WI38 (cell line): Measurements from ENCODE around the gene CD2AP.
A peak's percentile ranks its signal among the peaks of the same experiment; 100 is the strongest.

Experiments
- H3K4me3 ChIP-seq: 2 replicates; pipeline ENCODE4 v1.5.1; 2011; ENCODE audit warnings: low read depth, mild to moderate bottlenecking, control low read depth, low read length
- CTCF ChIP-seq: IDR thresholded peaks from 2 replicates; pipeline ENCODE4 v1.5.1; 2012; ENCODE audit warnings: low read depth, mild to moderate bottlenecking, control low read depth, low read length

CD2AP gene

DNA sequence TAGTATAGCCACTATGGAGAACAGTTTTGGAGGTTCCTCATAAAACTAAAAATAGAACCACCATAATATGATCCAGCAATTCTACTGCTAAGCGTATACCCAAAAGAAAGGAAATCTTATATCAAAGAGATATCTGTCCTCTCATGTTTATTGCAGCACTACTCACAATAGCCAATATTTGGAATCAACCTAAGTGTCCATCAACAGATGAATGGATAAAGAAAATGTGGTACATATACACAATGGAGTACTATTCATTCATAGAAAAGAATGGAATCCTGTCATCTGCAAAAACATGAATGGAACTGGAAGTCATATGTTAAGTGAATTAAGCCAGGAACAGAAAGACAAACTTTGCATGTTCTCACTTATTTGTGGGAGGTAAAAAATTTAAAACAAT is 5.7 kb upstream of the CD2AP start:
- TF ChIP-seq CTCF: no peak
- H3K4me3 ChIP-seq: no peak overlapping the region

DNA sequence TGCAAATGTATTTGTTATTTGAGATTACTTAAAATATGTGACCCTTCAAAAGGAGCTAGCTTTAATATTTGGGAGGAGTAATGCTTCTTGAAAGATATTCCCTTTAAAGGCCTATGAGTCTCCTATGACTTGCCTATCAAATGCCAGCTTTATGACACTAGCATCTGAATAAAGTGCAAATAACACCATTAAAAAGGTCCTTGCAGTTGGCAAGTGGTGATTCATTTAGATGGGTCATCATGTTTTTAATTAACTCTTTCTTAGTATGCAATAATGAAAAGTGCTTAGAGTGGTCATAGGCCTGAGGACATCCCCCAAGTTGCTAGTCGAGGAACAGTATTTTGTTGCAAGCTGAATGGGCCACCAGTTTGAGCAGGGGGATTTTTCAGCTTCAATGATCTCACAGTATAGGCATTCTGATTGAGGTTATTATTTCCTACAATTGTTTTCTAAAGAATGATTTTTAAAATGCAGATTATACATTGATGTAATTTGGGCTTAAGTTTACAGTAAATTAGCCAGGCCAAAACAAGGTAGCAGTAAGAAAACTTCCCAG is 3.7 kb upstream of the CD2AP start:
- TF ChIP-seq CTCF: no peak
- no peak overlapping the region for H3K4me3 ChIP-seq

GRCh38 chr6:47475319-47475816 is 2.2 kb upstream of the CD2AP start:
- no peak overlapping the region for H3K4me3 ChIP-seq
- no peak for TF ChIP-seq CTCF

DNA sequence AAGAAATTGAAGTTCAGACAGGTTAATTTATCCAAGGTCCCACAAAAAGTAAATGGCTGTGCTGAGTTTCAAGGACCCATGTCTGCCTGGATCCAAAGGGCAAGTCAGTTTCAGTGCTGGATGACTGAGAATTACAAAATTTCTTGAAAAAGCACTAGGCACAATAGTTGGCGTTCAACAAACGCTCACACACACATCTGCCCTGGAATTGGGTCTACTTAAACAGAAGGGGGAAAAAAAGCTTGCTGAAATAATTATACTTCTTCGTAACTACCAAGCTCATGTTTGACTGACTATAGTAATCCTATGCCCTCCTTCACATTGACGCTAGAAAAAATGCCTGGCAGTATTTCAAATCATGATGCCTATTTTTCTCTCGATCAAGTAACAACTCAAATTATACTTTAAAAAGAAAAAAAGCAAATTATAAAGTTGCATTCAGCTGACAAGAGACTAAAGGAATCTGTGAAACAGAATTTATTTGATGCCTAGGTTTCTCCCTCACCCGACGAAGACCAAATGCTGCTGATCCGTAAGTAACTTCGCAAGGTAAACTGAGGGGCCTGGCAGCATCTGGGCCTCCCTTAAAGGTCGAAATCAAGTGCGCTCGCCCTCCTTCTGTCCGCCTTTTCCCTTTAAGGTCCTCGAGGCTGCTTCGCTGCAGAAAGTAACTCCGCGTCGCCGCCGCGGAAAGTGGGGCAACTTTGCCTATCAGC is 650 bp upstream of the CD2AP start:
- H3K4me3 ChIP-seq: peak overlapping the region; percentile 87

GRCh38 chr6:47478233-47479139 is 897 bp downstream of the CD2AP start:
- TF ChIP-seq CTCF: no peak
- peak overlapping the region; percentile 87 for H3K4me3 ChIP-seq

More for the DNA sequence above, 650 bp upstream of the CD2AP start:
- TF ChIP-seq CTCF: no peak

DNA sequence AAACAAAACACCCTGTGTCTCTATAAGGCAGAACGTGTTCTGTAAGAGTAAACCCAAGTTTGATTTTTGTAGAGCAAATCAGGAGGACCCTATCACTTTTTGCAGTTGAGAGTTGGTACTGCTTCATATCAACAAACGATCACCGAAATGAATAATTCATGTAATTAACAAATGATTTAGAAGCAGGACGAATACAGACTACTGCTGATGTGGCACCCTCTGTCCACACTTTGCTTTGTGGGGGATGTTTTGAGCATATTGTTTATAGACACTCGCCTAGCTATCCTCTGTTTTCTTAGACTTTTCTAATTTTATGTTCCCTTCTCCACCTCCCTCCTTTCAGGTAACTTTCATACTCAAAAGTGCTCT is 1.5 kb downstream of the CD2AP start:
- H3K4me3 ChIP-seq: peak overlapping the region; percentile 87
- TF ChIP-seq CTCF: no peak
